Naive thymus-derived CD8-positive, alpha-beta T cell (primary cell): ENCODE data around the gene IFITM10. TPM values are rescaled to one million over a fixed set of nuclear protein-coding genes. Genes with fewer than 3 reads are reported as not detected.

ENCODE experiments used
- ATAC-seq, 2 donors: fragments of 150-1000 bp; cut with Tn5 transposase in 1 of 2; sonication (Bioruptor Pico), chemical (Tn5 transposase) in 1 of 2; 1 replicate in 1 of 2; 2 replicates in 1 of 2; pipeline ENCODE4 v1.10.0; 2021; ENCODE audit warnings: mild to moderate bottlenecking in 2 of 2, moderate library complexity in 2 of 2
- POLR2A ChIA-PET: fragments of 350-600 bp; sonication (Branson Sonifier 250); formaldehyde crosslinking; loops from one replicate; lab custom pipeline; 2021; ENCODE audit warnings: antibody characterized with exemption; lab: Charles Lee
- DNase-seq, 10 donors: peaks; one replicate each; pipeline versions ENCODE4 v3.0.0 to v3.0.0-alpha.2; 2020 to 2022
- H3K27ac Mint-ChIP-seq, 10 donors: one replicate each; pipeline ENCODE4 v1.8.0; 2020 to 2022; ENCODE audit warnings: mild to moderate bottlenecking in 10 of 10, mixed read lengths in 10 of 10, moderate library complexity in 4 of 10, inconsistent platforms in 1 of 10
- H3K27me3 Mint-ChIP-seq, 5 donors: one replicate each; pipeline ENCODE4 v1.8.0; 2021 to 2022; ENCODE audit warnings: mixed read lengths in 5 of 5
- H3K36me3 Mint-ChIP-seq, 3 donors: one replicate each; pipeline ENCODE4 v1.8.0; 2020 to 2022; ENCODE audit warnings: mixed read lengths in 3 of 3, mild to moderate bottlenecking in 2 of 3, inconsistent platforms in 1 of 3
- H3K4me1 Mint-ChIP-seq, 4 donors: one replicate each; pipeline ENCODE4 v1.8.0; 2021 to 2022; ENCODE audit warnings: mixed read lengths in 4 of 4
- H3K4me3 Mint-ChIP-seq, 10 donors: one replicate each; pipeline ENCODE4 v1.8.0; 2020 to 2022; ENCODE audit warnings: mild to moderate bottlenecking in 10 of 10, mixed read lengths in 10 of 10, moderate library complexity in 6 of 10, inconsistent platforms in 1 of 10
- H3K9me3 Mint-ChIP-seq, 9 donors: one replicate each; pipeline ENCODE4 v1.8.0; 2020 to 2022; ENCODE audit warnings: mixed read lengths in 9 of 9, mild to moderate bottlenecking in 3 of 9, inconsistent platforms in 1 of 9, moderate library complexity in 1 of 9
- polyA plus RNA-seq, 3 donors: library from polyadenylated mRNA; unstranded; fragments of 300-500 nt; fragmentation: Illumina TruSeq; gene quantifications; one replicate each; pipeline ENCODE4 v1.2.3, GENCODE V29; 2021
- total RNA-seq, 8 experiments: library from RNA in 2 of 8; stranded (reverse) in 2 of 8; gene quantifications; one replicate each; pipeline ENCODE4 v1.2.3 and lab custom pipeline; 2021 to 2026

Gene IFITM10
- total and polyA plus RNA-seq, 5 experiments from 2014 or later, result 0.16 to 4.3 (median 2.0) TPM; not detected in 2

GRCh38 chr11:1759151-1759850, 8.9 kb upstream of the IFITM10 start:
- Mint-ChIP-seq H3K27me3 (no peaks in the 10 kb centered on the region), H3K4me1 (peaks cover 34 to 85% (median 75%) of the 10 kb centered on the region in 4 donors), H3K27ac (peak overlapping the region in 9 of 10 donors; percentile 79 to 94 (median 91)), H3K4me3 (peak overlapping the region; percentile 61 to 90 (median 80)), H3K36me3 (peaks cover 0 to 15% (median 13%) of the 10 kb centered on the region in 3 donors), H3K9me3 (no peaks in the 10 kb centered on the region)
- DNase-seq (no peak), ATAC-seq (no peak)
- POLR2A ChIA-PET, result interaction anchor here (0.6 to 1.2 kb wide), 2 partner anchors 129 to 542 kb away, joined by 4 read pairs; partner anchors contain the start of genes C11orf21 and TSPAN32

GRCh38 chr11:1758611-1759150, 8.3 kb upstream of the IFITM10 start:
- peaks cover 0 to 17% (median 13%) of the 10 kb centered on the region in 3 donors for H3K36me3 Mint-ChIP-seq
- DNase-seq, result no peak
- POLR2A ChIA-PET, result interaction anchor here (0.5 to 2.1 kb wide), 6 partner anchors 9 to 1230 kb away, joined by 3 to 12 read pairs (median 4); partner anchors contain the start of genes C11orf21, LSP1 and TSPAN32
- no peaks in the 10 kb centered on the region for H3K9me3 Mint-ChIP-seq
- peak overlapping the region; percentile 61 to 90 (median 80) for H3K4me3 Mint-ChIP-seq
- peak overlapping the region; percentile 79 to 94 (median 90) for H3K27ac Mint-ChIP-seq
- ATAC-seq, result no peak
- H3K27me3 Mint-ChIP-seq, result no peaks in the 10 kb centered on the region
- H3K4me1 Mint-ChIP-seq, result peaks cover 32 to 85% (median 74%) of the 10 kb centered on the region in 4 donors

- no peaks in the 10 kb centered on the region for H3K27me3 Mint-ChIP-seq
- ATAC-seq (peak; percentile 65 to 77), DNase-seq (peak in 8 of 10 donors; percentile 28 to 74 (median 54))
- no peaks in the 10 kb centered on the region for H3K9me3 Mint-ChIP-seq
- H3K4me3 Mint-ChIP-seq, result peak overlapping the region; percentile 69 to 90 (median 82)
- POLR2A ChIA-PET, result interaction anchor here (0.5 to 2.1 kb wide), 12 partner anchors 9 to 1230 kb away, joined by 3 to 12 read pairs (median 4); partner anchors contain the start of genes C11orf21, LSP1 and TSPAN32
- peak overlapping the region; percentile 79 to 94 (median 90) for H3K27ac Mint-ChIP-seq
- H3K4me1 Mint-ChIP-seq, result peaks cover 33 to 92% (median 80%) of the 10 kb centered on the region in 4 donors
- H3K36me3 Mint-ChIP-seq, result peaks cover 0 to 20% (median 13%) of the 10 kb centered on the region in 3 donors
Observed at GRCh38 chr11:1757861-1758610, 7.6 kb upstream of the IFITM10 start.

- Mint-ChIP-seq H3K4me1 (peaks cover 30 to 93% (median 78%) of the 10 kb centered on the region in 4 donors), H3K36me3 (peaks cover 0 to 23% (median 13%) of the 10 kb centered on the region in 3 donors), H3K27ac (peak overlapping the region; percentile 79 to 94 (median 89)), H3K4me3 (peak overlapping the region; percentile 64 to 90 (median 82)), H3K9me3 (no peaks in the 10 kb centered on the region), H3K27me3 (no peaks in the 10 kb centered on the region)
- ATAC-seq (peak; percentile 18 to 22), DNase-seq (peak in 1 of 10 donors; percentile 31)
- POLR2A ChIA-PET, result interaction anchor here (0.5 to 2.1 kb wide), 13 partner anchors 8 to 1300 kb away, joined by 3 to 12 read pairs (median 5); partner anchors contain the start of genes CARS1 and LSP1
Observed at GRCh38 chr11:1756791-1757771, 6.7 kb upstream of the IFITM10 start.

- POLR2A ChIA-PET, result interaction anchor here (0.9 to 1.5 kb wide), 6 partner anchors 9 to 101 kb away, joined by 3 to 5 read pairs (median 4); partner anchors contain the start of gene LSP1
- Mint-ChIP-seq H3K36me3 (peaks cover 0 to 27% (median 13%) of the 10 kb centered on the region in 3 donors), H3K27ac (peak overlapping the region; percentile 67 to 91 (median 86)), H3K27me3 (peaks cover 0 to under 1% (median 0%) of the 10 kb centered on the region in 5 donors), H3K4me1 (peaks cover 25 to 86% (median 71%) of the 10 kb centered on the region in 4 donors), H3K4me3 (peak overlapping the region; percentile 68 to 90 (median 80)), H3K9me3 (no peaks in the 10 kb centered on the region)
- DNase-seq (peak in 1 of 10 donors; percentile 45), ATAC-seq (peak; percentile 29 to 34)
Observed at GRCh38 chr11:1755692-1756561, 5.5 kb upstream of the IFITM10 start.

GRCh38 chr11:1755344-1755691, 4.9 kb upstream of the IFITM10 start:
- DNase-seq, result no peak
- H3K4me1 Mint-ChIP-seq, result peaks cover 28 to 85% (median 72%) of the 10 kb centered on the region in 4 donors
- no peak for ATAC-seq
- H3K36me3 Mint-ChIP-seq, result peaks cover 0 to 27% (median 13%) of the 10 kb centered on the region in 3 donors
- peaks cover 0 to 6% (median 3%) of the 10 kb centered on the region in 5 donors for H3K27me3 Mint-ChIP-seq
- peak overlapping the region; percentile 68 to 90 (median 80) for H3K4me3 Mint-ChIP-seq
- peak overlapping the region; percentile 67 to 91 (median 86) for H3K27ac Mint-ChIP-seq
- H3K9me3 Mint-ChIP-seq, result no peaks in the 10 kb centered on the region
- POLR2A ChIA-PET, result interaction anchor here (0.7 to 1.5 kb wide), 7 partner anchors 8 to 134 kb away, joined by 3 to 5 read pairs (median 4); partner anchors contain the start of gene LSP1

- peaks cover 0 to 31% (median 13%) of the 10 kb centered on the region in 3 donors for H3K36me3 Mint-ChIP-seq
- peak overlapping the region in 6 of 10 donors; percentile 69 to 90 (median 84) for H3K4me3 Mint-ChIP-seq
- peaks cover 33 to 85% (median 74%) of the 10 kb centered on the region in 4 donors for H3K4me1 Mint-ChIP-seq
- peaks cover 5 to 14% (median 11%) of the 10 kb centered on the region in 5 donors for H3K27me3 Mint-ChIP-seq
- ATAC-seq (no peak), DNase-seq (peak in 1 of 10 donors; percentile 43)
- POLR2A ChIA-PET, result interaction anchor here (0.6 to 5.6 kb wide), 5 partner anchors 8 to 134 kb away, joined by 3 to 31 read pairs (median 4); partner anchors contain the start of gene CTSD
- H3K9me3 Mint-ChIP-seq, result no peaks in the 10 kb centered on the region
- peak overlapping the region in 5 of 10 donors; percentile 35 to 85 (median 77) for H3K27ac Mint-ChIP-seq
Observed at GRCh38 chr11:1754376-1755150, 4.2 kb upstream of the IFITM10 start.

GRCh38 chr11:1753929-1754305, 3.5 kb upstream of the IFITM10 start:
- H3K27me3 Mint-ChIP-seq, result peaks cover 7 to 18% (median 13%) of the 10 kb centered on the region in 5 donors
- POLR2A ChIA-PET, result interaction anchor here (5.6 kb wide), 1 partner anchor 9 kb away, joined by 31 read pairs; the partner anchor contains the start of gene CTSD
- H3K36me3 Mint-ChIP-seq, result peaks cover 0 to 31% (median 13%) of the 10 kb centered on the region in 3 donors
- H3K4me1 Mint-ChIP-seq, result peaks cover 34 to 82% (median 72%) of the 10 kb centered on the region in 4 donors
- ATAC-seq (no peak), DNase-seq (peak in 1 of 10 donors; percentile 44)
- H3K4me3 Mint-ChIP-seq, result peak overlapping the region in 1 of 10 donors; percentile 48
- H3K9me3 Mint-ChIP-seq, result no peaks in the 10 kb centered on the region
- no peak overlapping the region for H3K27ac Mint-ChIP-seq

GRCh38 chr11:1753229-1753928, 3.0 kb upstream of the IFITM10 start:
- Mint-ChIP-seq H3K9me3 (no peaks in the 10 kb centered on the region), H3K27me3 (peaks cover 7 to 18% (median 13%) of the 10 kb centered on the region in 5 donors), H3K36me3 (peaks cover 0 to 31% (median 11%) of the 10 kb centered on the region in 3 donors), H3K4me1 (peaks cover 28 to 79% (median 67%) of the 10 kb centered on the region in 4 donors), H3K4me3 (peak overlapping the region in 6 of 10 donors; percentile 12 to 69 (median 42)), H3K27ac (peak overlapping the region in 2 of 10 donors; percentile 74 to 78)
- DNase-seq (peak in 1 of 10 donors; percentile 57), ATAC-seq (no peak)
- POLR2A ChIA-PET, result interaction anchor here (1.2 to 5.6 kb wide), 2 partner anchors 9 to 99 kb away, joined by 3 to 31 read pairs; partner anchors contain the start of genes CTSD and LSP1
